ENCODE measurements around the gene FAM181A. TPM values are rescaled to one million over a fixed set of nuclear protein-coding genes. Genes with fewer than 3 reads are reported as not detected.

FAM181A gene
- total and polyA plus RNA-seq, 2 of the 4 experiments (the other 2 are of a cell fraction), result not detected

DNA sequence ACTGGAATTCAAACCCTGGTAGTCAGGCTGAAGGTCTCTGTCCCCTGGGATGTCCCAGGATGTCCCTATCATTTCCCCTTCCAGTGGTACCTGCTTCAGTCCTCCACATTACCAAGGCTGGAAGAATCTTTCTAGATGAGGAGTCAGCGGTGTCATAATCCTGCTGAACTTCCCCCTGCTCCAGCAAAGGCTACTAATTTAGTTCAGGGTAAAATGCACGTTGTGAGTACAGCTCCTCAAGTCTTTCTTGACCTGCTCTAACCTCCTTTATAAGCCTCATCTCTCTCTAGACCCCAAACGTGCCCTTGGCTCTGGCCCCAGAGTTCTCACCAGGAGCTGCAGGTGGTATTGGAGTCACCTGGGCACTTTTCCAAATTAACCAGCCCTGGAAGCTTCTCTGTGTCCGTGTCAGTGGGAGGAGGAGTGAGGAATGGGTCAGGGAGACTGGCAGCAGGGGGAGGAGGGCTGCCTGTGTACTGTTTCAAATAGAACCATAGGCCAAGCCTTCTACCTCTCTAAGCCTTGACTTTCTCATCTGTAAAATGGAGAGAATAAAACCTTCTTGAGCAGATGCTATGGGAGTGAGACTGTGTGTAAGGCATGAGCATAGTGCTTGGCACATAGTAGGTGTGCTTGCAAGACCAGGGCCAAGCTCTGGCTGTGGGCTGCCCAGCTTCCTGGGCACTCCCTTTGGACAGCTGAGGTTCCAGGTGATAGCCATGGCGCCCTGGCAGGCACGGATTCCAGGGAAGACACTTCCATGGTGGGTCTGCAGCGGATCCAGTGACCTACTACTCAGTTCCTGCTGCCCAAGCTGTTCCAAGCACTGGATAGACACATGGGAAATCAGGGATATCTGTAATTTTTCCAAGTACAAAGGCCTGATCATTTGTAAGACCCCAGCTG is 24.7 kb downstream of the FAM181A start:
- TF ChIP-seq MAFK (IDR thresholded peaks at IDR 0.05; ENCODE audit: low read depth, low read length) (no peak), CHD1 (IDR thresholded peaks at IDR 0.05; ENCODE audit: low read depth, low read length) (no peak), FOS (IDR thresholded peaks at IDR 0.05; ENCODE audit: low read depth, low read length) (no peak), RFX5 (IDR thresholded peaks at IDR 0.05; ENCODE audit: low read depth, low read length) (no peak), BHLHE40 (IDR thresholded peaks at IDR 0.05; ENCODE audit: low read depth, low read length) (no peak)
- TF ChIP-seq, protein P1, sequence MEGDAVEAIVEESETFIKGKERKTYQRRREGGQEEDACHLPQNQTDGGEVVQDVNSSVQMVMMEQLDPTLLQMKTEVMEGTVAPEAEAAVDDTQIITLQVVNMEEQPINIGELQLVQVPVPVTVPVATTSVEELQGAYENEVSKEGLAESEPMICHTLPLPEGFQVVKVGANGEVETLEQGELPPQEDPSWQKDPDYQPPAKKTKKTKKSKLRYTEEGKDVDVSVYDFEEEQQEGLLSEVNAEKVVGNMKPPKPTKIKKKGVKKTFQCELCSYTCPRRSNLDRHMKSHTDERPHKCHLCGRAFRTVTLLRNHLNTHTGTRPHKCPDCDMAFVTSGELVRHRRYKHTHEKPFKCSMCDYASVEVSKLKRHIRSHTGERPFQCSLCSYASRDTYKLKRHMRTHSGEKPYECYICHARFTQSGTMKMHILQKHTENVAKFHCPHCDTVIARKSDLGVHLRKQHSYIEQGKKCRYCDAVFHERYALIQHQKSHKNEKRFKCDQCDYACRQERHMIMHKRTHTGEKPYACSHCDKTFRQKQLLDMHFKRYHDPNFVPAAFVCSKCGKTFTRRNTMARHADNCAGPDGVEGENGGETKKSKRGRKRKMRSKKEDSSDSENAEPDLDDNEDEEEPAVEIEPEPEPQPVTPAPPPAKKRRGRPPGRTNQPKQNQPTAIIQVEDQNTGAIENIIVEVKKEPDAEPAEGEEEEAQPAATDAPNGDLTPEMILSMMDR (conservative IDR thresholded peaks at IDR 0.05; ENCODE audit: low read depth, low read length), result no peak

More for the DNA sequence above, 24.7 kb downstream of the FAM181A start:
- H3K9me3 ChIP-seq (ENCODE audit: control insufficient read depth, insufficient read depth, low read length), result no peaks in the 10 kb centered on the region
- DNase-seq (peak; percentile 7), ATAC-seq (ENCODE audit: low read depth) (no peak)
- H3K4ac ChIP-seq (ENCODE audit: low read depth, low read length), result no peak overlapping the region
- no peak overlapping the region for H3K18ac ChIP-seq (ENCODE audit: low read depth, low read length)
- no peak overlapping the region for H2BK20ac ChIP-seq (ENCODE audit: low read depth, low read length)
- in situ Hi-C loops (cut with MboI; ENCODE audit: low sequenced_read_pairs), result no loop called here
- H2AFZ ChIP-seq (replicated peaks; ENCODE audit: low read length, poor library complexity), result no peak overlapping the region
- ChIA-PET POLR2A (ENCODE audit: unreplicated experiment) (no interaction called here), CTCF (interaction anchor here (1.7 kb wide), 1 partner anchor 12 kb away, joined by 8 read pairs; no protein-coding TSS in a partner anchor)
- dilution Hi-C loops (cut with HindIII; ENCODE audit: low sequenced_read_pairs, unreplicated experiment), result no loop called here
- no peak overlapping the region for H3K4me3 ChIP-seq (ENCODE audit: insufficient read depth, low read depth, low read length)
- H3K27me3 ChIP-seq (ENCODE audit: control insufficient read depth, insufficient read depth, low read length), result peaks cover 2% of the 10 kb centered on the region; the same call in 1 of the 2 replicates
- no peak overlapping the region for H2AK5ac ChIP-seq (ENCODE audit: low read depth, low read length)
- no peaks in the 10 kb centered on the region for H3K9me1 ChIP-seq (ENCODE audit: insufficient read depth, low read length)
- H2BK5ac ChIP-seq (ENCODE audit: low read depth, low read length, poor library complexity, severe bottlenecking), result no peak overlapping the region
- no peaks in the 10 kb centered on the region for H3K36me3 ChIP-seq (ENCODE audit: control insufficient read depth, insufficient read depth, low read length)
- no peak overlapping the region for H3K14ac ChIP-seq (replicated peaks; ENCODE audit: low read depth, low read length)
- H3K4me2 ChIP-seq (ENCODE audit: low read depth, low read length), result no peak overlapping the region
- no peak overlapping the region for H2BK15ac ChIP-seq (ENCODE audit: low read depth, low read length)
- no peak overlapping the region for H3K23ac ChIP-seq (ENCODE audit: low read depth, low read length)
- no peaks in the 10 kb centered on the region for H4K20me1 ChIP-seq (ENCODE audit: insufficient read depth, low read length)
- H4K5ac ChIP-seq (ENCODE audit: low read depth, low read length), result no peak overlapping the region
- no peak overlapping the region for H4K91ac ChIP-seq (ENCODE audit: insufficient read depth, low read depth, low read length)
- no TSS peak for BruUV-seq (replicated peaks)
- no peak overlapping the region for H3K56ac ChIP-seq (ENCODE audit: extremely low read depth, insufficient read depth, low read length)
- H3K79me1 ChIP-seq (ENCODE audit: low read depth in 1 of 2, low read length in 2 of 2), result no peaks in the 10 kb centered on the region
- WGBS, 2 experiments (ENCODE audit: extremely low coverage in 2 of 2, insufficient read length in 1 of 2), result no CpG with 5 or more reads among the region's 7 CpGs
- no peak overlapping the region for H2AK9ac ChIP-seq (replicated peaks; ENCODE audit: low read depth, low read length, poor library complexity)
- H3K27ac ChIP-seq (ENCODE audit: insufficient read depth, low read length), result no peak overlapping the region
- H2BK120ac ChIP-seq (ENCODE audit: low read depth, low read length), result no peak overlapping the region
- no peak overlapping the region for H4K8ac ChIP-seq (ENCODE audit: low read depth in 2 of 2, low read length in 2 of 2)
- no peaks in the 10 kb centered on the region for H3K4me1 ChIP-seq (ENCODE audit: control insufficient read depth, insufficient read depth, low read length)
- intact Hi-C loops (cut with micrococcal nuclease), result no loop called here
- no peak overlapping the region for H3K9ac ChIP-seq (ENCODE audit: low read depth, low read length)
